PC-3 (cell line): ENCODE results near the gene RCAN2.

Source experiments
- EZH2 ChIP-seq: fragments of 300-600 bp; sonication (generic); IDR thresholded peaks from one replicate; pipeline ENCODE4 v1.6.1; 2017; ENCODE audit warnings: antibody characterized with exemption, mild to moderate bottlenecking, low read length; ENCODE audit not compliant: unreplicated experiment
- TF ChIP-seq, protein P1 (sequence below): fragments of 300-600 bp; sonication (generic); conservative IDR thresholded peaks from 2 replicates; pipeline ENCODE4 v1.5.1; 2017; ENCODE audit warnings: antibody characterized with exemption, low read depth, mild to moderate bottlenecking, low read length

DNA sequence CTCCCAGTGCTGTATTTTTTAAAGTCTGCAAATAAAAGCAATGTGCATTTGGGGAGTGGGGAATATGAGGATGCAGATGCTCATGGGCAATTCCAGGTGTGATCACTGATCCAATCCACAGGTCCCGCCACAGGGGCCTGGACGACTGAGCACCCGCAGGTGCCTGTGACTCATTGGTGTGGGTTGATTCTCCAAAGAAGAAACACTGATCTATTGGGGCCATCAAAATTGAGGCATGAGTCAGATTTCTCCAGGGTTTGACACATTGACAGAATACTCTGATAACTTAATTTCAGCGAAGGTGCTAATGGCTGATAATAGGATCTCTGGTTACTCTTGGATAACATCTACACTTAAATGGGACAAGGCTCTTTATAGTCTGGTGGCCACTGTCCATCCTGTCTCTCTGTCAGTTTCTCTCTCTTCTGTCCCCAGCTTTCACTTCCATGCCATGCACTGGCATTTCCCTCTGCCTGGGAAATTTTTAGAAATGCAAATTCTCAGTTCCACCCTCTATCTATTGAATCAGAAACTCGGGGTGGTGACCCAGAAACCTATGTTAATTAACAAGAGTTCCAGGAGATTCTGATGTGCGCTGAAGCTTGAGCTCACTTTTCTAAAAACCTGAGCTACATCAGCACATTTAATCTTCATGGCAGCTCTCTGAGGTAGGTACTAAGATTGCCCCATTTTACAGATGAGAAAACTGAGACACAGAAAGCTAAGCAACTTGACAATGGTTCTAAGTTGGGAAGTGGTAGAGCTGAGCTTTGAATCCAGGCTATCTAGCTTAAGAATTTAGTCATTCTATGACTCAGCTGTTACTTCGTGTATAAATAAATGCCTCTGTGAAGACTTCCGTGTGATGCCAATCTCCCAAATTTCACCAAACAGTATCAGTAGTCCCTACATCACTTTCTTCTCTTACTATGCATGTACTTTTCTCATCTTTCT, 10.2 kb upstream of the RCAN2 start:
- TF ChIP-seq EZH2: no peak
- TF ChIP-seq, protein P1, sequence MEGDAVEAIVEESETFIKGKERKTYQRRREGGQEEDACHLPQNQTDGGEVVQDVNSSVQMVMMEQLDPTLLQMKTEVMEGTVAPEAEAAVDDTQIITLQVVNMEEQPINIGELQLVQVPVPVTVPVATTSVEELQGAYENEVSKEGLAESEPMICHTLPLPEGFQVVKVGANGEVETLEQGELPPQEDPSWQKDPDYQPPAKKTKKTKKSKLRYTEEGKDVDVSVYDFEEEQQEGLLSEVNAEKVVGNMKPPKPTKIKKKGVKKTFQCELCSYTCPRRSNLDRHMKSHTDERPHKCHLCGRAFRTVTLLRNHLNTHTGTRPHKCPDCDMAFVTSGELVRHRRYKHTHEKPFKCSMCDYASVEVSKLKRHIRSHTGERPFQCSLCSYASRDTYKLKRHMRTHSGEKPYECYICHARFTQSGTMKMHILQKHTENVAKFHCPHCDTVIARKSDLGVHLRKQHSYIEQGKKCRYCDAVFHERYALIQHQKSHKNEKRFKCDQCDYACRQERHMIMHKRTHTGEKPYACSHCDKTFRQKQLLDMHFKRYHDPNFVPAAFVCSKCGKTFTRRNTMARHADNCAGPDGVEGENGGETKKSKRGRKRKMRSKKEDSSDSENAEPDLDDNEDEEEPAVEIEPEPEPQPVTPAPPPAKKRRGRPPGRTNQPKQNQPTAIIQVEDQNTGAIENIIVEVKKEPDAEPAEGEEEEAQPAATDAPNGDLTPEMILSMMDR: no peak
